Rectal smooth muscle tissue (tissue), 1 donor: ENCODE measurements around the gene IDS.
"Not testable (repeated sequence)": the region's sequence is repeated elsewhere in the genome, so short reads cannot be mapped to it uniquely, and the experiment has no call there.

ENCODE experiments used
- H3K27ac ChIP-seq: one replicate; pipeline ENCODE4 v1.7.0; 2013; ENCODE audit warnings: low read depth, low read length, inconsistent platforms
- H3K27me3 ChIP-seq: one replicate; pipeline ENCODE4 v1.7.0; 2013; ENCODE audit warnings: low read length; ENCODE audit not compliant: control insufficient read depth, insufficient read depth
- H3K36me3 ChIP-seq: one replicate; pipeline ENCODE4 v1.7.0; 2013; ENCODE audit warnings: low read length; ENCODE audit not compliant: control insufficient read depth, insufficient read depth
- H3K4me1 ChIP-seq: one replicate; pipeline ENCODE4 v1.7.0; 2013; ENCODE audit warnings: low read length; ENCODE audit not compliant: control insufficient read depth, insufficient read depth
- H3K4me3 ChIP-seq: one replicate; pipeline ENCODE4 v1.7.0; 2013; ENCODE audit warnings: low read length
- H3K9ac ChIP-seq: one replicate; pipeline ENCODE4 v1.7.0; 2013; ENCODE audit warnings: low read length

IDS gene

GRCh38 chrX:149540131-149540620, 35.1 kb upstream of the IDS start:
- Histone ChIP-seq H3K4me3 (peak overlapping the region; percentile 71), H3K9ac (no peak overlapping the region), H3K4me1 (no peaks in the 10 kb centered on the region), H3K27me3 (no peaks in the 10 kb centered on the region), H3K27ac (peak overlapping the region; percentile 88), H3K36me3 (no peaks in the 10 kb centered on the region)

DNA sequence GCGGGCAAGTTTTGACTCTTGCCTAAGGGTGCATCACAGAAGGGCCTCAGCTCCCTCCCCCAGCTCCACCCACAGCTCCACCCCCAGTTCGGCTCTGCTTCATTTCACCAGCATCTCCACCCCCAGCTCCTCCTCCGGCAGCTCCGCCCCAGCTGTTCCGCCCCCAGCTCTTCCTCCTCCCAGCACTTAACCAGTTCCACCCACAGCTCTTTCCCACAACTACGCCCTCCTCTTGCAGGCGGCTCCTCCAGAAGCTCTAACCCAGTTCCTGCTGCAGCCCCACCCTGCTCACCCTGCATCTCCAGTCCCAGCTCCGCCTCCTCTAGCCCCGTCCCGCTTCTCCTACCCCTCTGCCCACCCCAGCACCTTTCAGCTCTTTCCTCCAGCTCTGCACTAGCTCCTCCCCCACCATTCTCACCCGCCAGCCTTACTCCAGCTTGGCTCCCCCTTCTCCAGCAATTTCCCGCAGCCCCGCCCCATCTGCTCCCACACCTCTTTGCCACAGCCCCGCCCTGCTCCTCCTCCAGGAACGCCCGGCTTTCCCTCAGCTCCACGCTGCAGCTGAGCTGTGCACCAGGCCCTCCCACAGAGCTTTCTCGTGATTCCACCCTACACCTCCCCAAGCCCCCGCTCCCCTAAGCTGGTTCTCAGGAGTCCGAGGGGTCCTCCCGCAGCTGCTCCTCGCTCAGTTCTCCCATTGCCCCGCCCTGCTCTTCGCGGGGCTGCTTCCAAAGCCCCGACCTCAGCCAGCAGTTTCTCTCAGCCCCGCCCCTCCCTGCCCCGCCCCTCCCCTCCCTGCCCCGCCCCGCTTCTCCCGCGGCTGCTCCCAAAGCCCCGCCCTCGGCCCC, 34.4 kb upstream of the IDS start:
- no peaks in the 10 kb centered on the region for H3K36me3 ChIP-seq
- H3K9ac ChIP-seq: no peak overlapping the region
- H3K4me3 ChIP-seq: peak overlapping the region; percentile 58
- H3K27ac ChIP-seq: peak overlapping the region; percentile 82
- H3K4me1 ChIP-seq: no peaks in the 10 kb centered on the region
- no peaks in the 10 kb centered on the region for H3K27me3 ChIP-seq

GRCh38 chrX:149537474-149537873, 32.4 kb upstream of the IDS start:
- H3K4me3 ChIP-seq, H3K36me3 ChIP-seq, H3K9ac ChIP-seq, H3K27me3 ChIP-seq, H3K27ac ChIP-seq, H3K4me1 ChIP-seq: not testable (repeated sequence)

DNA sequence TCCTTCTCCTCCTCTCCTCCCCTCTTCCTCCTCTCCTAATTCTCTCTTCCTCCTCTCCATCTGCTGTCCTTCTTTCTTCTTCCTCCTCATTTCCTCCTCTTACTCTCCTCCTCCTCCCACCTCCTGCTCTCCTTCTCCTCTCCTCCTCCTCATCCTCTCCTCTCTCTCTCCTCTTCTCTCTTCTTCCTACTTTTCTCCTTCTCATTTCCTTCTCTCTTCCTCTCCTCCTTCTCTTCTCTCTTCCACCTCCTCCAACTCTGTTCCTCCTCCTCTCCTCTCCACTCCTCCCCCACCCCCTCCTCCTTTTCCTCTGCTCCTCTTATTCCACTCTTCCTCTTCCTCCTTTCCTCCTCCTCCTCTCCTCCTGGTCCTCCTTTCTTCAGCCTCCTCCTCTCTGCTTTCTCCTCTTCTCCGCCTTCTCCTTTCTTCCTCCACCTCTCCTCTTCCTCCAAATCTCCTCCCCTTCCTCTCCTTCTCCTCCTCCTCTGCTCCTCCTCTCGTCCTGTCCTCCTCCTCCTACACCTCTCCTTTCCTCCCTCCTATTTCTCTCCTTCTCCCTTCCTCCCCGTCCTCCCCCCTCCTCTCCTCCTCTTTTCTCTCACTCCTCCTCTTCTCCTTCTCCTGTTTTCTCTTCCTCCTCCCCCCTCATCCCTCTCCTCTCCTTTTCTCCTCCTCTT, 30.0 kb upstream of the IDS start:
- H3K9ac ChIP-seq, H3K27me3 ChIP-seq, H3K4me3 ChIP-seq, H3K27ac ChIP-seq, H3K4me1 ChIP-seq, H3K36me3 ChIP-seq: not testable (repeated sequence)

DNA sequence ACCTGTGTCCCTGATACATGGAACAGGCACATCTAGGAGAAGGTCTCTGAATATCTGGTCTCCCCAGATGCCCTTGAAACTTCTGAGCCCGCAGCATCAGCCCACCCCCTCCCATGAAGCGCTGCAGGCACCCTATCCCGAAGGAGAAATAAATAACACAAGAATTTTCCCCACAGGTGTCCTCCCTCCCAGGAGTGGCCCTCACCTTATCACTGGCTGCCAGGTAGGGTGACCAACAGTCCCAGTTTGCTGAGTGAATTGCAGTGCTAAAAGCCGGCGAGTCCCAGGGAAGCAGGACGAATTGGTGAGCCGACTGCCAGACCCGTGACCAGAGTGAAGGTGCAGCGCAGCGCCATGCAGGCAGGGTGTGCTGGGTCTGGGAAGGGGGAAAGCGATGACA, 28.9 kb upstream of the IDS start:
- H3K4me1 ChIP-seq, H3K4me3 ChIP-seq, H3K27me3 ChIP-seq, H3K27ac ChIP-seq, H3K36me3 ChIP-seq, H3K9ac ChIP-seq: not testable (repeated sequence)

- not testable (repeated sequence) for H3K27me3 ChIP-seq, H3K27ac ChIP-seq, H3K36me3 ChIP-seq, H3K9ac ChIP-seq, H3K4me1 ChIP-seq, H3K4me3 ChIP-seq
Observed at GRCh38 chrX:149532868-149533267, 27.8 kb upstream of the IDS start.

- no peaks in the 10 kb centered on the region for H3K4me1 ChIP-seq
Observed at GRCh38 chrX:149531599-149531998, 26.5 kb upstream of the IDS start.

DNA sequence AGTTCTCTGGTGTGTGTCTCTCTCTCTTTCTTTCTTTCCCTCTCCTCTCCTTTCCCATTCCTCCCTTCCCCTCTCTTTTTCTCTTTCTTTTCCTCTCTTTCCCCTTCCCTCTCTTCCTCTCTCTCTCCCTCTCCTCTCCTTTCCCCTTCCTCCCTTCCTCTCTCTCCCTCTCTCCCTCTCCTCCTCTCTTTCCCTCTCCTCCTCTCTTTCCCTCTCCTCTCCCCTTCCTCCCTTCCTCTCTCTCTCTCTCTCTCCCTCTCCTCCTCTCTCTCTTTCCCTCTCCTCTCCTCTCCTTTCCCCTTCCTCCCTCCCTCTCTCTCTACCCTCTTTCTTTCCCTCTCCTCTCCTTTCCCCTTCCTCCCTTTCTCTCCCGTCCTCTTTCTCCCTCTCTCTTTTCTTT, 23.3 kb upstream of the IDS start:
- no peak overlapping the region for H3K27ac ChIP-seq
- H3K4me1 ChIP-seq: no peaks in the 10 kb centered on the region
- H3K4me3 ChIP-seq: no peak overlapping the region
- H3K27me3 ChIP-seq: no peaks in the 10 kb centered on the region
- no peak overlapping the region for H3K9ac ChIP-seq
- no peaks in the 10 kb centered on the region for H3K36me3 ChIP-seq

More at GRCh38 chrX:149531599-149531998, 26.5 kb upstream of the IDS start:
- no peak overlapping the region for H3K4me3 ChIP-seq
- H3K27ac ChIP-seq: no peak overlapping the region
- no peaks in the 10 kb centered on the region for H3K27me3 ChIP-seq
- H3K36me3 ChIP-seq: no peaks in the 10 kb centered on the region
- no peak overlapping the region for H3K9ac ChIP-seq

DNA sequence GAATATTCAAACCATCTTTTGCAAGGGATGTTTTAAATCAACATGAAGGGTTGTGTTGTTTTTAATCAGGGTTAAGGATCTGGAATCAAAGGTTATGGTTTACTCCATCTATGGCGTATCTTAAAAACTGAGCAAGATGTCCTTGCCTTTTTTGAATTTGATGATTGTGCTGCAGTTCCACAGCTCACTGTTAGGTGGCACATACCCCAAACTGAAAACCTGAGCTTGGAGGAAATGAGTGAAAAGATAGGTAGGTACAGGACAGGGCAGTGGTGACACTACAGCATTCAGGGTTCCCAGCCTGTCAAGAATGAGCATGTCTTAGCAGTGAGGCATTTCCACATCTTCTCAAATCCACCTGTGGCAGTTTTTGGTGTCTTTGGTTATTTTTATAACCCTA, 22.6 kb upstream of the IDS start:
- H3K4me1 ChIP-seq: no peaks in the 10 kb centered on the region
- H3K4me3 ChIP-seq: no peak overlapping the region
- no peak overlapping the region for H3K9ac ChIP-seq
- no peaks in the 10 kb centered on the region for H3K27me3 ChIP-seq
- no peaks in the 10 kb centered on the region for H3K36me3 ChIP-seq
- H3K27ac ChIP-seq: no peak overlapping the region

DNA sequence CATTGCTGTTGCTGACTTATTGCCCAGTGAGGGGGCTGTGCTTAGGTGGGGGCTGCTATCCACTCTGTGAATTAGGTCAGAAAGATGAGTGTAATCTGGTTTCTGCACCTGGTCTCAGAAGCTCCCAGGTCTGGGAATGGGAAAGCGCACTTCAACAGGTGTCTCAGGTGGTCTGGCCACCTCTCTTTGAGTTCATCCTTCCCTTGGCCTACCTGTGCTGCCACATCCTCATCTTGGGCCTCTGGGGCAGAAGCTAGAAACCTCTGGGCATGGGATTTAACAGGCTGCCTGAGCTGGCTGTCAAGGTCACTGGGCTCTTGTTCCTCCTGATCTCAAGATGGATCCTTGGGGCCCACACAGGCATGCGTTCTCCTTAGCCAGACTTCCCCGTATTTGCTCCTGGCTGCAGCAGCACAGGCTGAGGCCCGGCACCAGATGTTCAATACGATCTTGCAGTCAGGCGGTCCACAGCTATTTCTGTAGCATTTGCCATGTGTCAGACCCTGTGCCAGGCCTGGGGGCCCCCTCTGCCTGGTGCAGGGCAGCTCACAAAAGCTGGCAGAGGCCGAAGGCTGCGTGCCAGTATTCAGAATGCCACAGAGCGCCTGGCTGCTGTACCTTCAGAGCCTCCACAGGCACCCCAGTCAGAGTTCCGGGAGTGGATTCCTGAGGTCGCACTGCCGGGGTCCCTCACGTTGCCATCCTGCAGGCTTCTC, 21.4 kb upstream of the IDS start:
- H3K27ac ChIP-seq: peak overlapping the region; percentile 49
- not testable (repeated sequence) for H3K9ac ChIP-seq, H3K4me3 ChIP-seq, H3K36me3 ChIP-seq, H3K27me3 ChIP-seq, H3K4me1 ChIP-seq

- not testable (repeated sequence) for H3K4me1 ChIP-seq, H3K36me3 ChIP-seq, H3K4me3 ChIP-seq, H3K27me3 ChIP-seq, H3K9ac ChIP-seq
- H3K27ac ChIP-seq: peak overlapping the region; percentile 49
Observed at GRCh38 chrX:149525903-149526302, 20.8 kb upstream of the IDS start.

GRCh38 chrX:149525389-149525788, 20.3 kb upstream of the IDS start:
- H3K36me3 ChIP-seq, H3K4me3 ChIP-seq, H3K27ac ChIP-seq, H3K27me3 ChIP-seq, H3K4me1 ChIP-seq, H3K9ac ChIP-seq: not testable (repeated sequence)
